Smooth muscle cell (in vitro differentiated cells): Measurements from ENCODE around the gene SLC8A2. TPM values are rescaled to one million over a fixed set of nuclear protein-coding genes. Genes with fewer than 3 reads are reported as not detected.

Source experiments
- DNase-seq: peaks from one replicate; lab custom pipeline; 2025; ENCODE audit not compliant: unreplicated experiment; lab: John Stamatoyannopoulos, UW
- H2AFZ ChIP-seq: fragments of 200-600 bp; sonication (generic); 2 replicates; pipeline ENCODE4 v1.6.0; 2016; ENCODE audit warnings: antibody characterized with exemption, low read depth, mild to moderate bottlenecking
- H3F3A ChIP-seq: fragments of 200-600 bp; sonication (generic); 2 replicates; pipeline ENCODE4 v1.6.0; 2017; ENCODE audit warnings: antibody characterized with exemption, low read depth
- H3K27ac ChIP-seq: fragments of 200-600 bp; sonication (generic); 2 replicates; pipeline ENCODE4 v1.5.1; 2016; ENCODE audit warnings: low read depth, mild to moderate bottlenecking
- H3K27me3 ChIP-seq: fragments of 200-600 bp; sonication (generic); 2 replicates; pipeline ENCODE4 v1.6.1; 2016; ENCODE audit warnings: low read depth, mild to moderate bottlenecking
- H3K36me3 ChIP-seq: fragments of 200-600 bp; sonication (generic); 2 replicates; pipeline ENCODE4 v1.5.1; 2016; ENCODE audit warnings: low read depth
- H3K4me1 ChIP-seq: fragments of 200-600 bp; sonication (generic); 2 replicates; pipeline ENCODE4 v1.5.1; 2016; ENCODE audit warnings: low read depth
- H3K4me2 ChIP-seq: fragments of 200-600 bp; sonication (generic); 2 replicates; pipeline ENCODE4 v1.6.0; 2016; ENCODE audit warnings: mild to moderate bottlenecking
- H3K4me3 ChIP-seq: fragments of 200-600 bp; sonication (generic); 2 replicates; pipeline ENCODE4 v1.5.1; 2016; ENCODE audit warnings: mild to moderate bottlenecking
- H3K79me2 ChIP-seq: fragments of 200-600 bp; sonication (generic); 2 replicates; pipeline ENCODE4 v1.6.0; 2016; ENCODE audit warnings: low read depth, mild to moderate bottlenecking
- H3K9ac ChIP-seq: fragments of 200-600 bp; sonication (generic); 2 replicates; pipeline ENCODE4 v1.6.0; 2016; ENCODE audit warnings: low read depth
- H3K9me3 ChIP-seq: fragments of 200-600 bp; sonication (generic); replicated peaks from 2 replicates; pipeline ENCODE4 v1.5.1; 2016; ENCODE audit warnings: low read depth
- H4K20me1 ChIP-seq: fragments of 200-600 bp; sonication (generic); 2 replicates; pipeline ENCODE4 v1.6.0; 2016; ENCODE audit warnings: low read depth
- CTCF ChIP-seq: fragments of 200-600 bp; sonication (generic); IDR thresholded peaks from 2 replicates; pipeline ENCODE4 v1.5.1; 2017; ENCODE audit warnings: borderline replicate concordance, mild to moderate bottlenecking, antibody characterized with exemption; ENCODE audit not compliant: insufficient read depth, poor library complexity, severe bottlenecking
- WGBS: methylation state at CpG from one replicate; pipeline ENCODE4 v1.1.7; 2016; ENCODE audit warnings: low lambda C conversion rate; 5-methylcytosine and 5-hydroxymethylcytosine counted together
- polyA plus RNA-seq: library from polyadenylated mRNA; unstranded; fragments of >200 nt; fragmentation: Nextera tagmentation; extraction: Ambion mirVana; gene quantifications from 2 replicates; pipeline ENCODE4 v1.2.1, GENCODE V29; 2016
- total RNA-seq: library from RNA; depleted of rRNA; stranded (reverse); fragments of >200 nt; gene quantifications from 2 replicates; pipeline ENCODE4 v1.2.3, GENCODE V29; 2014

SLC8A2 gene
- total and polyA plus RNA-seq, 2 experiments from 2014 or later: 0.22 to 0.62 TPM

GRCh38 chr19:47447470-47448359 lies 24.0 kb downstream of the SLC8A2 start:
- Histone ChIP-seq H3K4me1 (no peaks in the 10 kb centered on the region), H4K20me1 (no peaks in the 10 kb centered on the region), H3K9me3 (no peaks in the 10 kb centered on the region), H3K27ac (no peak overlapping the region), H3F3A (no peaks in the 10 kb centered on the region), H3K27me3 (peaks cover 80% of the 10 kb centered on the region), H3K4me2 (peak overlapping the region; percentile 80), H3K36me3 (no peaks in the 10 kb centered on the region), H3K9ac (no peak overlapping the region), H2AFZ (no peak overlapping the region), H3K79me2 (no peaks in the 10 kb centered on the region), H3K4me3 (peak overlapping the region; percentile 26)
- TF ChIP-seq CTCF: no peak
- WGBS: 7% methylated on average over 75 of the region's 95 CpGs
- peak; percentile 6 for DNase-seq

GRCh38 chr19:47446534-47447469 lies 24.9 kb downstream of the SLC8A2 start:
- Histone ChIP-seq H3K36me3 (no peaks in the 10 kb centered on the region), H3K9me3 (no peaks in the 10 kb centered on the region), H3K9ac (no peak overlapping the region), H3K27ac (no peak overlapping the region), H3K79me2 (no peaks in the 10 kb centered on the region), H3K4me2 (peak overlapping the region; percentile 80), H3K4me1 (no peaks in the 10 kb centered on the region), H3K27me3 (peaks cover 80% of the 10 kb centered on the region), H3F3A (no peaks in the 10 kb centered on the region), H4K20me1 (no peaks in the 10 kb centered on the region), H2AFZ (no peak overlapping the region), H3K4me3 (no peak overlapping the region)
- DNase-seq: no peak
- TF ChIP-seq CTCF: no peak
- WGBS: 23% methylated on average over 13 of the region's 28 CpGs

- Histone ChIP-seq H2AFZ (no peak overlapping the region), H3K79me2 (no peaks in the 10 kb centered on the region), H3K4me3 (no peak overlapping the region), H3K9me3 (no peaks in the 10 kb centered on the region), H4K20me1 (no peaks in the 10 kb centered on the region), H3K4me1 (no peaks in the 10 kb centered on the region), H3F3A (no peaks in the 10 kb centered on the region), H3K4me2 (no peak overlapping the region), H3K27ac (no peak overlapping the region), H3K9ac (no peak overlapping the region), H3K36me3 (no peaks in the 10 kb centered on the region), H3K27me3 (peaks cover 73% of the 10 kb centered on the region)
- no peak for TF ChIP-seq CTCF
- no peak for DNase-seq
- WGBS: 18% methylated on average over 7 of the region's 22 CpGs
Observed at GRCh38 chr19:47445937-47446402, 25.7 kb downstream of the SLC8A2 start.
